NCI-H2081 (cell line): Measurements from ENCODE around the gene SNU13.
A peak's percentile ranks its signal among the peaks of the same experiment; 100 is the strongest.
"Not testable (repeated sequence)": the region's sequence is repeated elsewhere in the genome, so short reads cannot be mapped to it uniquely, and the experiment has no call there.

Experiments used
- DNase-seq, 2 experiments: peaks; one replicate each; lab custom pipeline; 2025; lab: John Stamatoyannopoulos, UW

Gene SNU13

DNA sequence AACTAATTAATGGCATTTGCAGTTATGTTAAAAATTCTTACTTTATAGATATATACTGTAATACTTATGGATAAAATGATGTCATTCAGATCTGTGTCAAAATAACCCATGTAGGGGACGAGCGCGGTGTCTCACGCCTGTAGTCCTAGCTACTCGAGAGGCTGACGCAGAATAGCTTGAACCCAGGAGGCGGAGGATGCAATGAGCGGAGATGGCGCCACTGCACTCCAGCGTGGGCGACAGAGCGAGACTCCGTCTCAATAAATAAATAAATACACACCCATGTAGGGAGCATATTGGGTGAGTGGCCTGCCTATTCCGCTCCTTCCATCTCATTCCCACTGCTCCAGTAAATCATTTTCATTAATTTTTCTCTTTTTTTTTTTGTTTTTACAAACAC is 7.1 kb downstream of the SNU13 start:
- DNase-seq = no peak

GRCh38 chr22:41676134-41676533 is 12.5 kb downstream of the SNU13 start:
- no peak for DNase-seq

GRCh38 chr22:41674846-41675340 is 13.8 kb downstream of the SNU13 start:
- no peak for DNase-seq

DNA sequence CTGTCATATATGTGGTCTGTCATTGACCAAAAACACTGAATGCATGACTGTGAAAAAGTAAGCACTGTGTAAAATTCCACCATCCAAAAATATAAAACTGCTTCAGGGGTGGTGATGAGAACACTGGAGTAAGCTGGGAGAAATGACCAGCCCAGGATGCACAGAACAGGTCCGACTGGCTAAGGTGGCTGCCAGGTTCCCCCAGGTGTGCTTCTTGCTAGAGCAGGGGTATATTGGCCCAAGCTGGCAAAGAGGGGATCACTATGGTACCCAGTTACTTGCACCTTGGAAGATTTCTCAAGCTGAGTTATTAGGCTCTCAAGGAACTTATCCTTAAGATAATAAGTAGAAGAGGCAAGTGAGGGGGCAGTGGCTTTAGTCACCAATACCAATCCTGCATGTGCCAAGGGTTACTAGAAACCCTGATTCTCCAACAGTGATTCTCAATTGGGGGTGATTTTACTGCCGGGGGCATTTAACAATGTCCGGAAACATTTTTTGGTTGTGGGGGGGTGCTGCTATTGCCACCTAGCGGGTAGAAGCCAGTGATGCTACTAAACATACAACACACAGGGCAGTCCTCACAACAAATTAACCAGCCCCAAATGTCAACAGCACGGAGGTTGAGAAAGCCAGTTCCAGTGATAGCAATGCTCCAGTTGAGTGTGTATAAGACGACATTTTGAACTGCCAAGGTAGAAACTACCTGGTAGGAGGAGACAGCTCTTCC is 15.7 kb downstream of the SNU13 start:
- no peak for DNase-seq

GRCh38 chr22:41672096-41672495 is 16.6 kb downstream of the SNU13 start:
- DNase-seq = not testable (repeated sequence)

GRCh38 chr22:41668971-41669911 is 19.4 kb downstream of the SNU13 start:
- DNase-seq = no peak

DNA sequence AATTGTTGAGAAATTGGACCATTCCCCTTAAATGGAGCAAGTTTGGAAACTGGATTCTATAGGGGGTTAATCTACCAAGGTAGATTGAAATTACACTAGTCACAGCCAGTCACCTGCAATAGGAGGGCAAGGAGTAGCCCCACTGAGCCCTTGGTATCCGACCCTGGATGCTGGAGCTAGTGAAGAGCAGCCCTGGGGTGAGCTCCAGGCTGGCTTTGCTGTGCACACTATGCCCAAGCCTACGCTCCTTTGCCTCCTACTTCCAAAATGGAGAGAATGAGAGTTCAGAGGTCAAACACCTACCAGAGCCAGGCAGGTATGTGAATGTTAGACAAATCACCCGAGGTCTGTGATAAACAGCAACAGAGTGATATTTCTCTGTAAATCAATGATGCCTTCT is 23.7 kb downstream of the SNU13 start:
- DNase-seq = no peak

GRCh38 chr22:41664490-41664889 is 24.2 kb downstream of the SNU13 start:
- DNase-seq = no peak

DNA sequence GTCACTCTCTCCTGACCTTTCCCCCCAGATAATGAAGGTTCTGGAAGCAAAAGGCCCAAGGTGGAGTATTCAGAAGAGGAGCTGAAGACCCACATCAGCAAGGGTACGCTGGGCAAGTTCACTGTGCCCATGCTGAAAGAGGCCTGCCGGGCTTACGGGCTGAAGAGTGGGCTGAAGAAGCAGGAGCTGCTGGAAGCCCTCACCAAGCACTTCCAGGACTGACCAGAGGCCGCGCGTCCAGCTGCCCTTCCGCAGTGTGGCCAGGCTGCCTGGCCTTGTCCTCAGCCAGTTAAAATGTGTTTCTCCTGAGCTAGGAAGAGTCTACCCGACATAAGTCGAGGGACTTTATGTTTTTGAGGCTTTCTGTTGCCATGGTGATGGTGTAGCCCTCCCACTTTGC is 25.1 kb downstream of the SNU13 start:
- DNase-seq = not testable (repeated sequence)

- DNase-seq = no peak
These were observed 27.0 kb downstream of the SNU13 start for GRCh38 chr22:41661713-41662112.

DNA sequence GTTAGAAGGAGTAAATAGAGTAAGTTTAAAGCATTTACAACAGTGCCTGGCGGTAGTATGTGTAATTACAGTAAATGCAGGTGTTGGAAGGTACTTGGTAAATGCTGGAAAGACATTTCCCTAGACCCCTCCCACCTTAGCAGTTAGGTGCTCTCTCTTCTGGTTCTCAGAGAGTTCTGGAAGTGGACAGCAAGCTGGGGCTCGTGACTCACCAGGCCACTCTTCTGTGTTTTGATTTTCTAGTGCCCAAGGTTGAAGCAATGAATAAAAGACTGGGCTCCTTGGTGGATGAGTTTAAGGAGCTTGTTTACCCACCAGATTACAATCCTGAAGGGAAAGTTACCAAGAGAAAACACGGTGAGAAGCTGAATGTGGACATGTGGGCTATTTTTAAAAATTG is 27.6 kb downstream of the SNU13 start:
- no peak for DNase-seq

GRCh38 chr22:41660416-41660815 is 28.3 kb downstream of the SNU13 start:
- no peak for DNase-seq

- DNase-seq = no peak
These were observed 28.7 kb downstream of the SNU13 start for GRCh38 chr22:41659941-41660340.

GRCh38 chr22:41658869-41659268 is 29.8 kb downstream of the SNU13 start:
- DNase-seq = no peak

DNA sequence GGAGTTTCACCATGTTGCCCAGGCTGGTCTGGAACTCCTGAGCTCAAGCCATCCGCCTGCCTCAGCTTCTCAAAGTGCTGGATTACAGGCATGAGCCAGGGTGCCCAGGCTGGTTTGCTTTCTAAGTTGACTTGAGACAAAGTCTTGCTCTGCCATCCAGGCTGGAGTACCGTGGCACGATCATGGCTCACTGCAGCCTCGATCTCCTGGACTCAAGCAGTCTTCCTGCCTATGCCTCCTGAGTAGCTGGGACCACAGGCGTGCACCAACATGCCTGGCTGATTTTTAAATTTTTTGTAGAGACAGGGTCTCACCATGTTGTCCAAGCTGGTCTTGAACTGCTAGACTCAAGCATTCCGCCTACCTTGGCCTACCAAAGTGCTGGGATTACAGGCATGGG is 31.0 kb downstream of the SNU13 start:
- no peak for DNase-seq

GRCh38 chr22:41656556-41656955 is 32.1 kb downstream of the SNU13 start:
- DNase-seq = no peak

- no peak for DNase-seq
These were observed 34.3 kb downstream of the SNU13 start for GRCh38 chr22:41654322-41654721.

- DNase-seq = peak in 1 of 2 experiments; percentile 1
These were observed 37.8 kb downstream of the SNU13 start for GRCh38 chr22:41650821-41651220.

- DNase-seq = no peak
These were observed 38.4 kb downstream of the SNU13 start for GRCh38 chr22:41650229-41650628.

- no peak for DNase-seq
These were observed 40.2 kb downstream of the SNU13 start for GRCh38 chr22:41648432-41648831.

GRCh38 chr22:41647771-41648170 is 40.9 kb downstream of the SNU13 start:
- no peak for DNase-seq

DNA sequence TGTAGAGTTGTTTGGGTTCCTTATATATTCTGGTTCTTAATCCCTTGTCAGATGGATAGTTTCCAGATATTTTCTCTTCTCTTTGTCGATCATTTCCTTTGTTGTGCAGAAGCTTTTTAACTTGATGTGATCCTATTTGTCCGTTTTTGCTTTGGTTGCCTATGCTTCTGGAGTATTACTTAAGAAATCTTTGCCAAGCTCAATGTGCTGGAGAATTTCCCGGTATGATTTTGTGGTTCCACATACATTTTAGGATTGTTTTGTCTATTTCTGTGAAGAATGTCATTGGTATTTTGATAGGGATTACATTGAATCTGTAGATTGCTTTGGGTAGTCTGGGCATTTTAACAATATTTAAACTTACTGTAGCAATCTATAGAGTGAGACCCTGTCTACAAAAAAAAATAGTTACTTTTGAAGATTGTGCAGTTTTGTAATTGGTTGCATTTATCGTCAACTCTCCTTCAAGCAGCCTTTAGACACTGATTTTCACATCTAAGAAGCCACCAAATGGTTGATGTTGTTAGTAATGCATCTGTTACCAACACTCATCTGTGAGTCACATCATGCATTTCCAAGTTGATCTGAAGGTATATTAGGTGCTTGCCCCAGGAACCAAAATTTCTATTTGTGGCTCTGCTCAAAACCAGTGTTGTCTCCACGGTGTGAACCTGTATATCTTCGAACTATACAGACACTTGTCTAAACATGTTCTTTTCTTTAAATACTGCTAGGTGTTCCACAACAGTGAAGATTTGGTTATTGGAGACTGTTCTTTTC is 46.1 kb downstream of the SNU13 start:
- no peak for DNase-seq
